NCI-H1048 (cell line): ENCODE measurements around the gene PSMA3.

Experiments
- DNase-seq: peaks from one replicate; lab custom pipeline; 2025; lab: John Stamatoyannopoulos, UW

PSMA3 gene

GRCh38 chr14:58299401-58300330 lies 55.0 kb downstream of the PSMA3 start:
- no peak for DNase-seq

GRCh38 chr14:58301416-58301815 lies 56.8 kb downstream of the PSMA3 start:
- DNase-seq, result no peak

- no peak for DNase-seq
Observed at GRCh38 chr14:58305730-58306129, 61.1 kb downstream of the PSMA3 start.

- DNase-seq, result no peak
Observed at GRCh38 chr14:58307597-58308316, 63.1 kb downstream of the PSMA3 start.

- no peak for DNase-seq
Observed at GRCh38 chr14:58309086-58309485, 64.4 kb downstream of the PSMA3 start.

- DNase-seq, result no peak
Observed at GRCh38 chr14:58313699-58314098, 69.1 kb downstream of the PSMA3 start.

GRCh38 chr14:58315606-58316005 lies 71.0 kb downstream of the PSMA3 start:
- no peak for DNase-seq
